ENCODE results near the gene PANX2. TPM values are rescaled to one million over a fixed set of nuclear protein-coding genes. Genes with fewer than 3 reads are reported as not detected.
"Not testable (repeated sequence)": the region's sequence is repeated elsewhere in the genome, so short reads cannot be mapped to it uniquely, and the experiment has no call there.

The PANX2 gene
- total RNA-seq, 3 donors from 2014 or later = 1.1 to 2.9 (median 1.4) TPM

DNA sequence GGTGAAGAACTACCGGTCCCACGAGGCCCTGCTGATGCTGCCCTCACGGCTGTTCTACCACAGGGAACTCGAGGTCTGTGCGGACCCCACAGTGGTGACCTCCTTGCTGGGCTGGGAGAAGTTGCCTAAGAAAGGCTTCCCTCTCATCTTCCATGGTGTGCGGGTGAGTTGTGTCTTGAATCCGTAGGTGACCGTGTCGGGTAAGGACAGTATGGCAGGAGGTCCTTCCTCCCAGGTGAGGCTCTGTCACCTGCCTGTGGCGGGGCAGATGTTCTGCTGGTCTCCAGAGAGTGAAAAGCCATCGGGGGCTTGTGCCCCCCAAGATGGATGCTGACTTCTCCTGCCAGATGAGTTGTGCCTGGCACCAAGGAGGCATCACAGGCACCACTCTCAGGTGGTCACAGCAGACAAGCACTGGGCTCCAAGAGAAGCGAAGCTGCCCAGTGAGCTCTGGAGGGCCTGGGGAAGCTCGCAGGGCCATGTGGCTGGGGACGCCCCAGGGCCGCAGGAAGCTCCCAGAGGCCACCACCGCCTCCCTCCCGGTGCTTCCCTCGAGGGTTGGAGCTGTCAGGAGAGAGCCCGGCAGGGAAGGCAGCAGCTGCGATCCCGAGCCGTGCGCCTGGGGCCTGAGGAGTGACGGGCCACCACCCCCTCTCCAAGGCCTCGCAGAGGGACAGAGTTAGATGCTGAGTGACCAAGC lies 17.3 kb upstream of the PANX2 start:
- H3K9me3 Mint-ChIP-seq = no peaks in the 10 kb centered on the region
- no peak for DNase-seq
- no peaks in the 10 kb centered on the region for H3K36me3 Mint-ChIP-seq (ENCODE audit: insufficient read depth)
- H3K27me3 Mint-ChIP-seq (ENCODE audit: low read depth) = no peaks in the 10 kb centered on the region
- ATAC-seq = no peak
- H3K4me3 Mint-ChIP-seq = no peak overlapping the region
- no peaks in the 10 kb centered on the region for H3K4me1 Mint-ChIP-seq (ENCODE audit: low read depth)

- no peaks in the 10 kb centered on the region for H3K9me3 Mint-ChIP-seq
- H3K36me3 Mint-ChIP-seq (ENCODE audit: insufficient read depth) = no peaks in the 10 kb centered on the region
- DNase-seq = no peak
- peaks cover 3% of the 10 kb centered on the region for H3K27me3 Mint-ChIP-seq (ENCODE audit: low read depth)
- no peak overlapping the region for H3K4me3 Mint-ChIP-seq
- ATAC-seq = no peak
- no peaks in the 10 kb centered on the region for H3K4me1 Mint-ChIP-seq (ENCODE audit: low read depth)
These were observed 16.8 kb upstream of the PANX2 start for GRCh38 chr22:50153756-50154140.

- H3K4me1 Mint-ChIP-seq (ENCODE audit: low read depth) = no peaks in the 10 kb centered on the region
- no peak for ATAC-seq
- peaks cover 21% of the 10 kb centered on the region for H3K27me3 Mint-ChIP-seq (ENCODE audit: low read depth)
- no peak overlapping the region for H3K4me3 Mint-ChIP-seq
- H3K9me3 Mint-ChIP-seq = no peaks in the 10 kb centered on the region
- no peaks in the 10 kb centered on the region for H3K36me3 Mint-ChIP-seq (ENCODE audit: insufficient read depth)
- no peak for DNase-seq
These were observed 12.7 kb upstream of the PANX2 start for GRCh38 chr22:50157709-50158375.

- H3K27me3 Mint-ChIP-seq (ENCODE audit: low read depth) = peaks cover 30% of the 10 kb centered on the region
- DNase-seq = no peak
- no peaks in the 10 kb centered on the region for H3K4me1 Mint-ChIP-seq (ENCODE audit: low read depth)
- H3K4me3 Mint-ChIP-seq = no peak overlapping the region
- ATAC-seq = no peak
- no peaks in the 10 kb centered on the region for H3K36me3 Mint-ChIP-seq (ENCODE audit: insufficient read depth)
- H3K9me3 Mint-ChIP-seq = no peaks in the 10 kb centered on the region
These were observed 9.6 kb upstream of the PANX2 start for GRCh38 chr22:50160947-50161346.

- ATAC-seq = no peak
- no peaks in the 10 kb centered on the region for H3K36me3 Mint-ChIP-seq (ENCODE audit: insufficient read depth)
- H3K4me1 Mint-ChIP-seq (ENCODE audit: low read depth) = no peaks in the 10 kb centered on the region
These were observed 8.8 kb upstream of the PANX2 start for GRCh38 chr22:50161508-50162390.

GRCh38 chr22:50162391-50162956 lies 8.1 kb upstream of the PANX2 start:
- H3K4me3 Mint-ChIP-seq = no peak overlapping the region
- H3K27me3 Mint-ChIP-seq (ENCODE audit: low read depth) = peaks cover 30% of the 10 kb centered on the region
- no peak for DNase-seq
- H3K36me3 Mint-ChIP-seq (ENCODE audit: insufficient read depth) = no peaks in the 10 kb centered on the region
- ATAC-seq = no peak
- H3K9me3 Mint-ChIP-seq = no peaks in the 10 kb centered on the region
- H3K4me1 Mint-ChIP-seq (ENCODE audit: low read depth) = no peaks in the 10 kb centered on the region

More at GRCh38 chr22:50161508-50162390, 8.8 kb upstream of the PANX2 start:
- Mint-ChIP-seq H3K9me3 (no peaks in the 10 kb centered on the region), H3K4me3 (no peak overlapping the region), H3K27me3 (ENCODE audit: low read depth) (peaks cover 30% of the 10 kb centered on the region)
- DNase-seq = no peak

GRCh38 chr22:50165436-50166123 lies 5.0 kb upstream of the PANX2 start:
- ATAC-seq (no peak), DNase-seq (no peak)
- no peak overlapping the region for H3K4me3 Mint-ChIP-seq
- peaks cover 34% of the 10 kb centered on the region for H3K27me3 Mint-ChIP-seq (ENCODE audit: low read depth)
- no peaks in the 10 kb centered on the region for H3K36me3 Mint-ChIP-seq (ENCODE audit: insufficient read depth)
- H3K4me1 Mint-ChIP-seq (ENCODE audit: low read depth) = peaks cover 6% of the 10 kb centered on the region
- no peaks in the 10 kb centered on the region for H3K9me3 Mint-ChIP-seq

GRCh38 chr22:50167689-50168489 lies 2.6 kb upstream of the PANX2 start:
- peaks cover 38% of the 10 kb centered on the region for H3K27me3 Mint-ChIP-seq (ENCODE audit: low read depth)
- ATAC-seq (no peak), DNase-seq (no peak)
- H3K9me3 Mint-ChIP-seq = no peaks in the 10 kb centered on the region
- no peaks in the 10 kb centered on the region for H3K36me3 Mint-ChIP-seq (ENCODE audit: insufficient read depth)
- H3K4me3 Mint-ChIP-seq = no peak overlapping the region
- peaks cover 6% of the 10 kb centered on the region for H3K4me1 Mint-ChIP-seq (ENCODE audit: low read depth)

- DNase-seq; ATAC-seq; H3K4me1 Mint-ChIP-seq (ENCODE audit: low read depth); H3K36me3 Mint-ChIP-seq (ENCODE audit: insufficient read depth); H3K9me3 Mint-ChIP-seq: not testable (repeated sequence)
- peak overlapping the region; percentile 71 for H3K4me3 Mint-ChIP-seq
- peaks cover 39% of the 10 kb centered on the region for H3K27me3 Mint-ChIP-seq (ENCODE audit: low read depth)
These were observed 1.9 kb upstream of the PANX2 start for GRCh38 chr22:50168490-50169180.

DNA sequence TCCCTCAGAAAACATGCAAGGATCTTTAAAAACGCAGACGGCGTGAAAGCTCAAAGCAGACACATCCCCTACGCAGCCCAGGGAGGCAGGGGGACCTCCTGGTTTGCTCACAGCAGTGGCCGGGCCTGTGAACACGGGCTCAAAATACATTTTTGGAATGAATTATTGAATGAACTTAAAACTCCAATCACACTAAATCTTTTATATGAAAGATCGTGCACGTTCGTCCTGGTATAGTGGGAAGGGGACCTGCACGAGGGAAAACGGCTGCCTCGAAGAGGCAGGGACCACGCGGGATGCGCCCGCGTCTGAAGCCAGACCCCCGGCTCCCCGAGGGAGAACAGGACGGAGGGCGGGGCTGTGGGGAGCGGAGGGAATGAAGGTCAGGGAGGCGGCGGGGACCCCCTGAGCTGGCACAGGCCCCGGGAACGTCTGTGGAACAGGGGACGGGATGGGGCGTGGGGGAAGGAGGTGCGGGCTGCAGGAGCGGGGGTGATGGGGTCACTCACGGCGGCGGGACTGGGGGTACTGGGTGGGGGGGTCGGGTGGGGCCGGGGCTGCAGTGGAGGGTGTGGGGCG lies 1.3 kb upstream of the PANX2 start:
- Mint-ChIP-seq H3K36me3 (ENCODE audit: insufficient read depth) (no peaks in the 10 kb centered on the region), H3K4me3 (peak overlapping the region; percentile 71), H3K4me1 (ENCODE audit: low read depth) (peaks cover 6% of the 10 kb centered on the region), H3K9me3 (no peaks in the 10 kb centered on the region), H3K27me3 (ENCODE audit: low read depth) (peaks cover 37% of the 10 kb centered on the region)
- ATAC-seq (no peak), DNase-seq (peak; percentile 2)

DNA sequence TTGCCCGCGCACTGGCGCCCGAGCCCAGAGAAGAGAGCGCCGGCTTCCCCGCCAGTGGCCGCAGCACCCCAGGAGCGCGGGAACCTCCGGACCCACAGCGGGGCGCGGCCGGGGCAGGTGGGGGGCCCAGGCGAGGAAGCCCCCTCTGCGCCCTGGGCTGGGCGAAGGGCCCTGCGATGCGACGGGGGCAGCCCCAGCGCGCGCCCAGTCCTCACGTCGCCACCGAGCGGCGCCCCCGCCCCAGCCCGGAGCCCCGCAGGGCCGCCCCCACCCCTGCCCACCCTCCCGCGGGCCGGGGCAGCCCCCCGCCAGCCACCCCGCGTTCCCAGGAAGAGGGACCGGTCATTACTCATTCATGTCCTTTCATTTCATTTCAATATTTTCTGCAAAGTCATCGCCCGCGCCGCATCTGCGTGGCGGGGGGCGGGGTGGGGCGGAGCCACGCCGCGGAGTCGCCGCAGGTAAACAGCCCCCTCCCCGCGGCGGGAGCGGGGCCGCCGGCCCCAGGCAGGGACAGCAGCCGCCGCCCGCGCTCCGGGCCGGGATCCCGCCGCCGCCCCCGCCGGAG lies 673 bp upstream of the PANX2 start:
- no peaks in the 10 kb centered on the region for H3K9me3 Mint-ChIP-seq
- H3K4me3 Mint-ChIP-seq = peak overlapping the region; percentile 47
- peaks cover 37% of the 10 kb centered on the region for H3K27me3 Mint-ChIP-seq (ENCODE audit: low read depth)
- peak; percentile 45 for DNase-seq
- peak; percentile 77 to 78 for ATAC-seq
- peaks cover 6% of the 10 kb centered on the region for H3K4me1 Mint-ChIP-seq (ENCODE audit: low read depth)
- no peaks in the 10 kb centered on the region for H3K36me3 Mint-ChIP-seq (ENCODE audit: insufficient read depth)

DNA sequence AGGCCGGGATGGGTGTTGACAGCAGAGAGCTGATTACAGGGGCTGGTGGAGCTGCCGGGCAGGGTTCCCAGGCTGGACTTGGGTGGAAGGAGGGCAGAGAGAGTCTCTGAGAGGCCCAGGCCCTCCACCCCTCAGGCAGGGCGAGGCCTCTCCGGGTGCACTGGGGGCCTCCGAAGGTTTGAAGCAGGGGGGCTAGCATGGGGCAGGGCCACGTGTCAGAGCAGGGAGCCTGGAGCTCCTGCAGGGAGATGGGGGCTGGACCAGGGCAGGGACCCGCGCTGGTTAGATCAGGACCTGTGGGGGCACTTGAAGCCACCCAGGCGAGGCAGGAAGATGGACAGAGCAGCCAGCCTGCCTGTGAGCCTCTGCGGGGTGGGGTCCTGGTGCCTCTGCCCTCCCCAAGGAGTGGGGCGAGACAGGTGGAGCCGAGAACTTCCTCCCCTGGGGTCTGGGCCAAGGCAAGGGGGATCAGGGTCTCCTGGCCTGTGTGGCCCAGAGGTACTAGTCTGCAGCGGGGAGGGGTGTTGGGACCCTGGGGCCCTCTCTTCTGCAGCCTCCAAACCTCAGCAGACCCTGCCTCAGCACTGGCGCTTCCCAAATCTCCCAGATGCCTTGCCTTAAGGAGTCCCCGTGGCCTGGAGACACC lies 911 bp downstream of the PANX2 start:
- ATAC-seq = no peak
- peak; percentile 2 for DNase-seq
- Mint-ChIP-seq H3K9me3 (no peaks in the 10 kb centered on the region), H3K27me3 (ENCODE audit: low read depth) (peaks cover 33% of the 10 kb centered on the region), H3K4me3 (peak overlapping the region; percentile 74), H3K4me1 (ENCODE audit: low read depth) (peaks cover 6% of the 10 kb centered on the region), H3K36me3 (ENCODE audit: insufficient read depth) (no peaks in the 10 kb centered on the region)

Measured in activated T-cell treated with anti-CD3 and anti-CD28 coated beads, Interleukin-2, amount 50 U/mL, for 4 hours (primary cell).